HepG2 (cell line): ENCODE measurements around the gene ANO2. TPM values are rescaled to one million over a fixed set of nuclear protein-coding genes. Genes with fewer than 3 reads are reported as not detected.

Source experiments
- GABPB1 ChIP-seq: IDR thresholded peaks from 2 replicates; pipeline ENCODE4 v1.6.1; 2016; ENCODE audit warnings: mild to moderate bottlenecking, missing genetic modification reagents, moderate library complexity, missing compliant biosample characterization
- MYC ChIP-seq: sonication (generic); formaldehyde crosslinking; IDR thresholded peaks from 2 replicates; pipeline ENCODE4 v1.9.0; 2021; ENCODE audit warnings: missing genetic modification reagents, borderline replicate concordance
- STAG1 ChIP-seq: sonication (generic); formaldehyde crosslinking; IDR thresholded peaks from 2 replicates; pipeline ENCODE4 v1.4.0; 2020; ENCODE audit warnings: missing genetic modification reagents
- ZBTB44 ChIP-seq: sonication (generic); formaldehyde crosslinking; IDR thresholded peaks from 2 replicates; pipeline ENCODE4 v1.4.0; 2020; ENCODE audit warnings: missing genetic modification reagents
- ZHX2 ChIP-seq, 2 experiments: sonication (generic) in 1 of 2; formaldehyde crosslinking in 1 of 2; IDR thresholded peaks; 2 replicates each; pipeline versions ENCODE4 v1.6.1 to v1.9.0; 2014 to 2022; ENCODE audit warnings: antibody characterized with exemption in 1 of 2, borderline replicate concordance in 1 of 2, inconsistent platforms in 1 of 2, low read depth in 1 of 2, missing genetic modification reagents in 1 of 2
- polyA plus RNA-seq, 8 experiments: library from polyadenylated mRNA; depleted of rRNA in 3 of 8; stranded (reverse) in 7 of 8; unstranded in 1 of 8; fragments of >200 nt; fragmentation: Illumina TruSeq in 4 of 8; extraction: Trizol in 4 of 8; gene quantifications; 2 replicates each; pipeline versions ENCODE4 v1.2.1 to v1.2.3, GENCODE V29; 2011 to 2016; ENCODE audit warnings: low read depth in 4 of 8, missing spikeins in 1 of 8, mixed read lengths in 1 of 8; ENCODE audit not compliant: insufficient read depth in 1 of 8
- total RNA-seq, 5 experiments: library from RNA; depleted of rRNA; stranded (reverse); fragments of >200 nt; fragmentation: Illumina TruSeq; extraction: Trizol; gene quantifications; 2 replicates each; pipeline ENCODE4 v1.2.3, GENCODE V29; 2016; ENCODE audit warnings: low read depth in 1 of 5

Gene ANO2
- total and polyA plus RNA-seq, 2 of the 13 experiments (the other 11 are each of a cell fraction or from before 2014, with no cell fraction given): 0.18 TPM; not detected in 1

GRCh38 chr12:5870183-5870582 lies 74.9 kb downstream of the ANO2 start (continued):
- TF ChIP-seq ZHX2 (IDR thresholded peaks at IDR 0.05; ENCODE audit: low read depth) (no peak), ZHX2 (CRISPR knock-in tag; IDR thresholded peaks at IDR 0.05; ENCODE audit: borderline replicate concordance) (no peak), GABPB1 (no peak), MYC (no peak), STAG1 (CRISPR knock-in tag) (no peak), ZBTB44 (CRISPR knock-in tag) (no peak)
